HepG2 (cell line): Measurements from ENCODE around the gene DIAPH3. TPM values are rescaled to one million over a fixed set of nuclear protein-coding genes. Genes with fewer than 3 reads are reported as not detected.

Experiments used
- ATAC-seq: fragments of 200-7000 bp; cut with Tn5 transposase; 3 replicates; pipeline ENCODE4 v1.9.1; 2020; ENCODE audit warnings: mild to moderate bottlenecking, moderate library complexity
- BruUV-seq: library from RNA; stranded (reverse); fragments of 400-500 nt; replicated peaks from 2 replicates; lab custom pipeline; 2021; lab: Mats Ljungman, UMichigan
- CTCF ChIA-PET: fragments of 300-600 bp; formaldehyde crosslinking; extraction: SDS; loops from one replicate; lab custom pipeline; 2021; ENCODE audit warnings: low total read pairs, inconsistent platforms, low intra/inter-chr PET ratio; lab: Yijun Ruan, JAX
- POLR2A ChIA-PET: fragments of 350-600 bp; sonication (Branson Sonifier 250); formaldehyde crosslinking; loops from one replicate; lab custom pipeline; 2020; ENCODE audit warnings: antibody characterized with exemption, inconsistent platforms; lab: Yijun Ruan, JAX
- DNase-seq: peaks from one replicate; pipeline ENCODE4 v3.0.0-alpha.2; 2015; ENCODE audit warnings: low spot score
- FAIRE-seq: peaks from 3 replicates; lab custom pipeline; 2011; peaks lifted over from hg19 to GRCh38; lab: Jason Lieb, UNC
- H2AFZ ChIP-seq: one replicate; pipeline ENCODE4 v1.6.1; 2011; ENCODE audit warnings: low read length, inconsistent platforms
- H3K27ac ChIP-seq: fragments of 300-600 bp; 3 replicates; pipeline ENCODE4 v1.8.0; 2011; ENCODE audit warnings: mixed run types, mild to moderate bottlenecking, mixed read lengths, low read length, inconsistent platforms; ENCODE audit not compliant: insufficient read depth; ENCODE audit errors: extremely low read length
- H3K27me3 ChIP-seq, 2 experiments: fragments of 200-600 bp in 1 of 2; 2 replicates in 1 of 2; 3 replicates in 1 of 2; pipeline versions ENCODE4 v1.6.0 to v1.8.0; 2011; ENCODE audit warnings: low read length in 2 of 2, mild to moderate bottlenecking in 2 of 2, moderate library complexity in 2 of 2, inconsistent platforms in 1 of 2; ENCODE audit not compliant: insufficient read depth in 2 of 2, control insufficient read depth in 1 of 2
- H3K36me3 ChIP-seq, 2 experiments: fragments of 200-600 bp in 1 of 2; replicated peaks in 1 of 2; 2 replicates in 1 of 2; 3 replicates in 1 of 2; pipeline versions ENCODE4 v1.5.1 to v1.8.0; 2011; ENCODE audit warnings: low read length in 2 of 2, inconsistent platforms in 1 of 2; ENCODE audit not compliant: insufficient read depth in 2 of 2, control insufficient read depth in 1 of 2
- H3K4me1 ChIP-seq: 2 replicates; pipeline ENCODE4 v1.5.1; 2012; ENCODE audit warnings: low read length, inconsistent platforms; ENCODE audit not compliant: insufficient read depth
- H3K4me2 ChIP-seq: 2 replicates; pipeline ENCODE4 v1.6.0; 2011; ENCODE audit warnings: low read depth, low read length, inconsistent platforms
- H3K4me3 ChIP-seq, 3 experiments: fragments of 200-600 bp in 1 of 3; sonication (generic), shearing (Covaris generic) in 1 of 3; replicated peaks in 1 of 3; 2 replicates each; pipeline ENCODE4 v1.5.1; 2011 to 2016; ENCODE audit warnings: low read length in 3 of 3, inconsistent platforms in 2 of 3, low read depth in 2 of 3, mild to moderate bottlenecking in 2 of 3, control low read depth in 1 of 3, mixed read lengths in 1 of 3; ENCODE audit not compliant: insufficient read depth in 1 of 3
- H3K79me2 ChIP-seq: one replicate; pipeline ENCODE4 v1.6.1; 2011; ENCODE audit warnings: low read length, inconsistent platforms; ENCODE audit not compliant: insufficient read depth
- H3K9ac ChIP-seq: 2 replicates; pipeline ENCODE4 v1.6.0; 2011; ENCODE audit warnings: mild to moderate bottlenecking, low read depth, low read length, inconsistent platforms; ENCODE audit not compliant: insufficient read depth
- H3K9me3 ChIP-seq: 2 replicates; pipeline ENCODE4 v1.5.1; 2012; ENCODE audit warnings: mild to moderate bottlenecking, low read length
- H4K20me1 ChIP-seq: 2 replicates; pipeline ENCODE4 v1.6.0; 2011; ENCODE audit warnings: inconsistent platforms, mild to moderate bottlenecking, low read length, moderate library complexity; ENCODE audit not compliant: insufficient read depth
- ARID2 ChIP-seq: sonication (generic); formaldehyde crosslinking; IDR thresholded peaks from 2 replicates; pipeline ENCODE4 v1.8.1; 2022; ENCODE audit warnings: mild to moderate bottlenecking, missing genetic modification reagents, borderline replicate concordance
- GTF3A ChIP-seq: sonication (generic); formaldehyde crosslinking; conservative IDR thresholded peaks from 2 replicates; pipeline ENCODE4 v1.4.0; 2020; ENCODE audit warnings: mild to moderate bottlenecking, missing genetic modification reagents
- MED1 ChIP-seq: sonication (generic); formaldehyde crosslinking; IDR thresholded peaks from 2 replicates; pipeline ENCODE4 v1.4.0; 2020; ENCODE audit warnings: missing genetic modification reagents
- MIER2 ChIP-seq: IDR thresholded peaks from 2 replicates; pipeline ENCODE4 v1.6.1; 2016; ENCODE audit warnings: missing biosample characterization, missing genetic modification reagents
- RNF2 ChIP-seq: fragments of 450-650 bp; conservative IDR thresholded peaks from 2 replicates; pipeline ENCODE4 v1.6.1; 2016; ENCODE audit warnings: low read depth
- SMARCE1 ChIP-seq: fragments of 450-650 bp; IDR thresholded peaks from 2 replicates; pipeline ENCODE4 v1.6.1; 2017; ENCODE audit warnings: borderline replicate concordance
- SOX6 ChIP-seq, 2 experiments: fragments of 450-650 bp in 1 of 2; sonication (generic) in 1 of 2; formaldehyde crosslinking in 1 of 2; IDR thresholded peaks; 2 replicates each; pipeline versions ENCODE4 v1.4.0 to v1.6.1; 2017 to 2020; ENCODE audit warnings: antibody characterized with exemption in 1 of 2, mild to moderate bottlenecking in 1 of 2, missing genetic modification reagents in 1 of 2
- SRSF1 ChIP-seq: fragments of 200-400 bp; formaldehyde crosslinking; optimal IDR thresholded peaks from 2 replicates; pipeline ENCODE3; 2017; ENCODE audit warnings: mild to moderate bottlenecking, low read depth, low read length, moderate library complexity
- STAT5B ChIP-seq: sonication (generic); formaldehyde crosslinking; IDR thresholded peaks from 2 replicates; pipeline ENCODE4 v1.4.0; 2020; ENCODE audit warnings: missing genetic modification reagents
- ZNF12 ChIP-seq: sonication (generic); formaldehyde crosslinking; IDR thresholded peaks from 2 replicates; pipeline ENCODE4 v1.5.0; 2020; ENCODE audit warnings: missing genetic modification reagents
- ZNF124 ChIP-seq: sonication (generic); formaldehyde crosslinking; IDR thresholded peaks from 2 replicates; pipeline ENCODE4 v1.4.0; 2020; ENCODE audit warnings: missing genetic modification reagents
- ZNF274 ChIP-seq: sonication (generic); formaldehyde crosslinking; IDR thresholded peaks from 2 replicates; pipeline ENCODE4 v1.5.1; 2020; ENCODE audit warnings: mild to moderate bottlenecking, missing genetic modification reagents
- ZNF317 ChIP-seq: sonication (generic); formaldehyde crosslinking; IDR thresholded peaks from 2 replicates; pipeline ENCODE4 v1.5.0; 2020; ENCODE audit warnings: mild to moderate bottlenecking, missing genetic modification reagents
- ZNF460 ChIP-seq: sonication (generic); formaldehyde crosslinking; IDR thresholded peaks from 2 replicates; pipeline ENCODE4 v1.5.1; 2020; ENCODE audit warnings: missing genetic modification reagents, mild to moderate bottlenecking, borderline replicate concordance
- ZNF749 ChIP-seq: sonication (generic); formaldehyde crosslinking; IDR thresholded peaks from 2 replicates; pipeline ENCODE4 v1.8.0; 2022; ENCODE audit warnings: mild to moderate bottlenecking, missing genetic modification reagents, moderate library complexity, borderline replicate concordance
- ZNF883 ChIP-seq: sonication (generic); formaldehyde crosslinking; IDR thresholded peaks from 2 replicates; pipeline ENCODE4 v1.5.1; 2020; ENCODE audit warnings: mild to moderate bottlenecking, missing genetic modification reagents; ENCODE audit errors: not compliant biosample characterization
- whole genome bisulfite sequencing: methylation state at CpG from one replicate; pipeline ENCODE4 v1.1.6; 2017; ENCODE audit warnings: low lambda C conversion rate; 5-methylcytosine and 5-hydroxymethylcytosine counted together
- in situ Hi-C: cut with HindIII; loops from 2 replicates; pipeline ENCODE4 v1.10.0; 2017; ENCODE audit warnings: low pct_unique_long_range_greater_than_20kb; ENCODE audit not compliant: extremely low pct_ligation_motif_present
- intact Hi-C: fragments of 100-400 bp; cut with micrococcal nuclease; formaldehyde crosslinking; loops from one replicate; pipeline ENCODE4 v1.10.0; 2022; ENCODE audit not compliant: unreplicated experiment
- polyA plus RNA-seq, 8 experiments: library from polyadenylated mRNA; depleted of rRNA in 3 of 8; stranded (reverse) in 7 of 8; unstranded in 1 of 8; fragments of >200 nt; fragmentation: Illumina TruSeq in 4 of 8; extraction: Trizol in 4 of 8; gene quantifications; 2 replicates each; pipeline versions ENCODE4 v1.2.1 to v1.2.3, GENCODE V29; 2011 to 2016; ENCODE audit warnings: low read depth in 4 of 8, missing spikeins in 1 of 8, mixed read lengths in 1 of 8; ENCODE audit not compliant: insufficient read depth in 1 of 8
- total RNA-seq, 5 experiments: library from RNA; depleted of rRNA; stranded (reverse); fragments of >200 nt; fragmentation: Illumina TruSeq; extraction: Trizol; gene quantifications; 2 replicates each; pipeline ENCODE4 v1.2.3, GENCODE V29; 2016; ENCODE audit warnings: low read depth in 1 of 5
- TF ChIP-seq, protein P1 (sequence below), 2 experiments: sonication (generic) in 1 of 2; formaldehyde crosslinking in 1 of 2; IDR thresholded peaks; 2 replicates each; pipeline versions ENCODE4 v1.5.1 to v1.6.1; 2011 to 2020; ENCODE audit warnings: borderline replicate concordance in 1 of 2, low read depth in 1 of 2, low read length in 1 of 2, mild to moderate bottlenecking in 1 of 2, missing genetic modification reagents in 1 of 2, moderate library complexity in 1 of 2
- TF ChIP-seq, protein P2 (sequence below): sonication (generic); formaldehyde crosslinking; IDR thresholded peaks from 2 replicates; pipeline ENCODE4 v1.4.0; 2020; ENCODE audit warnings: mild to moderate bottlenecking, missing genetic modification reagents
- TF ChIP-seq, protein P3 (sequence below): sonication (generic); formaldehyde crosslinking; IDR thresholded peaks from 2 replicates; pipeline ENCODE4 v1.9.0; 2021; ENCODE audit warnings: missing genetic modification reagents, mild to moderate bottlenecking, borderline replicate concordance

The DIAPH3 gene
- total and polyA plus RNA-seq, 2 of the 13 experiments (the other 11 are each of a cell fraction or from before 2014, with no cell fraction given), result 4.0 to 9.3 TPM

DNA sequence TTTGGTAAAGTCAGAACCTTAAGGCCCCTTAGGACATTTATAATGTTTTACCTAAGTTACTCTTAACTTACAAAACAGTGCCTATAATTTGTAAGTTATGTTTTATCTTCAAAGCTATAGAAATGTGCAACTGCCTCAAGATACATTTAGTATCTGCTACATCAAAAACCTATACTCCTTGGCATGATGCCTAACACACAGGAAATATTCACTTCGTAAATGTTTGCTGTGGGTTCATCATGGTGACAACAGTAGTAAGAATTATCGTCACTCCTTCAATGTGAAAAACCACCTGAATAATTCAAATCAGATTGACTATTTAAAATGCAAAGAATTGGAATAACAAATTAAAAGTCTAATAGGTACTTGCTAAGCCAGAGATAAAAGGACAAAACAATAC lies 184.1 kb downstream of the DIAPH3 start:
- Histone ChIP-seq H2AFZ (no peak overlapping the region), H3K79me2 (no peaks in the 10 kb centered on the region), H3K4me2 (no peak overlapping the region), H3K9ac (no peak overlapping the region), H4K20me1 (no peaks in the 10 kb centered on the region), H3K4me1 (no peaks in the 10 kb centered on the region), H3K27ac (no peak overlapping the region), H3K9me3 (no peaks in the 10 kb centered on the region), H3K36me3 (no peaks in the 10 kb centered on the region), H3K27me3 (no peaks in the 10 kb centered on the region), H3K4me3 (no peak overlapping the region)
- DNase-seq (no peak), FAIRE-seq (no peak), ATAC-seq (no peak)
- intact Hi-C loops (no loop called here), in situ Hi-C loops (no loop called here)
- BruUV-seq, result no TSS peak
- POLR2A ChIA-PET, result no interaction called here
- WGBS, result 95% methylated on average over 2 of the region's 2 CpGs
- TF ChIP-seq, protein P1, sequence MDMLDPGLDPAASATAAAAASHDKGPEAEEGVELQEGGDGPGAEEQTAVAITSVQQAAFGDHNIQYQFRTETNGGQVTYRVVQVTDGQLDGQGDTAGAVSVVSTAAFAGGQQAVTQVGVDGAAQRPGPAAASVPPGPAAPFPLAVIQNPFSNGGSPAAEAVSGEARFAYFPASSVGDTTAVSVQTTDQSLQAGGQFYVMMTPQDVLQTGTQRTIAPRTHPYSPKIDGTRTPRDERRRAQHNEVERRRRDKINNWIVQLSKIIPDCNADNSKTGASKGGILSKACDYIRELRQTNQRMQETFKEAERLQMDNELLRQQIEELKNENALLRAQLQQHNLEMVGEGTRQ (IDR thresholded peaks at IDR 0.05; ENCODE audit: low read depth, low read length), result no peak
- TF ChIP-seq, protein P1 (CRISPR knock-in tag; IDR thresholded peaks at IDR 0.05; ENCODE audit: borderline replicate concordance), result no peak
- no peak for TF ChIP-seq ZNF12 (CRISPR knock-in tag)
- TF ChIP-seq, protein P2, sequence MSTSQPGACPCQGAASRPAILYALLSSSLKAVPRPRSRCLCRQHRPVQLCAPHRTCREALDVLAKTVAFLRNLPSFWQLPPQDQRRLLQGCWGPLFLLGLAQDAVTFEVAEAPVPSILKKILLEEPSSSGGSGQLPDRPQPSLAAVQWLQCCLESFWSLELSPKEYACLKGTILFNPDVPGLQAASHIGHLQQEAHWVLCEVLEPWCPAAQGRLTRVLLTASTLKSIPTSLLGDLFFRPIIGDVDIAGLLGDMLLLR (CRISPR knock-in tag), result no peak
- TF ChIP-seq MED1 (CRISPR knock-in tag), result no peak
- no peak for TF ChIP-seq SRSF1
- no peak for TF ChIP-seq ARID2
- no peak for TF ChIP-seq ZNF749 (CRISPR knock-in tag)
- TF ChIP-seq GTF3A (CRISPR knock-in tag), result no peak
- no peak for TF ChIP-seq RNF2
- TF ChIP-seq, protein P3, sequence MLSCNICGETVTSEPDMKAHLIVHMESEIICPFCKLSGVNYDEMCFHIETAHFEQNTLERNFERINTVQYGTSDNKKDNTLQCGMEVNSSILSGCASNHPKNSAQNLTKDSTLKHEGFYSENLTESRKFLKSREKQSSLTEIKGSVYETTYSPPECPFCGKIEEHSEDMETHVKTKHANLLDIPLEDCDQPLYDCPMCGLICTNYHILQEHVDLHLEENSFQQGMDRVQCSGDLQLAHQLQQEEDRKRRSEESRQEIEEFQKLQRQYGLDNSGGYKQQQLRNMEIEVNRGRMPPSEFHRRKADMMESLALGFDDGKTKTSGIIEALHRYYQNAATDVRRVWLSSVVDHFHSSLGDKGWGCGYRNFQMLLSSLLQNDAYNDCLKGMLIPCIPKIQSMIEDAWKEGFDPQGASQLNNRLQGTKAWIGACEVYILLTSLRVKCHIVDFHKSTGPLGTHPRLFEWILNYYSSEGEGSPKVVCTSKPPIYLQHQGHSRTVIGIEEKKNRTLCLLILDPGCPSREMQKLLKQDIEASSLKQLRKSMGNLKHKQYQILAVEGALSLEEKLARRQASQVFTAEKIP (CRISPR knock-in tag), result no peak
- TF ChIP-seq ZNF460 (CRISPR knock-in tag), result no peak
- TF ChIP-seq SMARCE1, result no peak
- TF ChIP-seq SOX6 (IDR thresholded peaks at IDR 0.05), result no peak
- TF ChIP-seq SOX6 (CRISPR knock-in tag; IDR thresholded peaks at IDR 0.05), result no peak
- TF ChIP-seq STAT5B, result no peak
- no peak for TF ChIP-seq ZNF883 (CRISPR knock-in tag)
- no peak for TF ChIP-seq ZNF317
- TF ChIP-seq ZNF274, result no peak
- TF ChIP-seq MIER2 (CRISPR knock-in tag), result no peak
- TF ChIP-seq ZNF124 (CRISPR knock-in tag), result no peak
- CTCF ChIA-PET, result no interaction called here
